ENCODE measurements around the gene PANK2. TPM values are rescaled to one million over a fixed set of nuclear protein-coding genes. Genes with fewer than 3 reads are reported as not detected.

PANK2 gene
- total RNA-seq, 1 donor from 2014 or later = 29.9 TPM

GRCh38 chr20:3973705-3974104 lies 84.5 kb downstream of the PANK2 start:
- Histone ChIP-seq H3K36me3 (ENCODE audit: control insufficient read depth, insufficient read depth, low read length) (no peaks in the 10 kb centered on the region), H3K4me3 (ENCODE audit: low read depth, low read length) (no peak overlapping the region), H3K27me3 (ENCODE audit: control insufficient read depth, insufficient read depth, low read length) (no peaks in the 10 kb centered on the region)
- no peak for DNase-seq (ENCODE audit: low read depth)
- no peak for TF ChIP-seq CTCF (IDR thresholded peaks at IDR 0.05; ENCODE audit: insufficient read depth, low read length, poor library complexity, severe bottlenecking)

- no peaks in the 10 kb centered on the region for H3K27me3 ChIP-seq (ENCODE audit: control insufficient read depth, insufficient read depth, low read length)
- H3K36me3 ChIP-seq (ENCODE audit: control insufficient read depth, insufficient read depth, low read length) = no peaks in the 10 kb centered on the region
- TF ChIP-seq CTCF (IDR thresholded peaks at IDR 0.05; ENCODE audit: insufficient read depth, low read length, poor library complexity, severe bottlenecking) = no peak
- no peak for DNase-seq (ENCODE audit: low read depth)
- no peak overlapping the region for H3K4me3 ChIP-seq (ENCODE audit: low read depth, low read length)
These were observed 87.3 kb downstream of the PANK2 start for GRCh38 chr20:3976511-3976910.

Other genes starting within 250 kb of the PANK2 start
- not detected in 2 replicates for gene GFRA4, start 226.0 kb upstream of the PANK2 start, total RNA-seq
- 0.13 and 0.41 TPM in 2 replicates for gene ADAM33, start 207.4 kb upstream of the PANK2 start, total RNA-seq
- gene SIGLEC1, start 176.8 kb upstream of the PANK2 start, total RNA-seq = not detected in 2 replicates
- 0.08 and 0.68 TPM in 2 replicates for gene HSPA12B, start 156.7 kb upstream of the PANK2 start, total RNA-seq
- gene ADISSP, start 121.6 kb upstream of the PANK2 start, total RNA-seq = 34.8 and 35.2 TPM in 2 replicates
- 0.07 TPM in 1 of 2 replicates, not detected in the other for gene SPEF1, start 107.9 kb upstream of the PANK2 start, total RNA-seq
- 66.2 and 73.3 TPM in 2 replicates for gene CENPB, start 102.6 kb upstream of the PANK2 start, total RNA-seq
- gene CDC25B, start 93.1 kb upstream of the PANK2 start, total RNA-seq = 8.3 and 13.0 TPM in 2 replicates
- 13.7 and 15.0 TPM in 2 replicates for gene AP5S1, start 68.8 kb upstream of the PANK2 start, total RNA-seq
- gene MAVS, start 42.6 kb upstream of the PANK2 start, total RNA-seq = 30.8 and 32.0 TPM in 2 replicates
- 14.8 and 22.0 TPM in 2 replicates for gene RNF24, start 126.2 kb downstream of the PANK2 start, total RNA-seq